Head of caudate nucleus (tissue), 42 donors: Measurements from ENCODE around the gene RNF187.

Experiments used
- DNase-seq, 42 donors: peaks; one replicate each; pipeline versions ENCODE4 v3.0.0 to v3.0.0-alpha.2; 2020 to 2021; ENCODE audit warnings: mixed read lengths in 7 of 42
- intact Hi-C: fragments of 100-400 bp; cut with DNase I; formaldehyde crosslinking; loops from one replicate; pipeline ENCODE4 v1.15.0; 2022

RNF187 gene

DNA sequence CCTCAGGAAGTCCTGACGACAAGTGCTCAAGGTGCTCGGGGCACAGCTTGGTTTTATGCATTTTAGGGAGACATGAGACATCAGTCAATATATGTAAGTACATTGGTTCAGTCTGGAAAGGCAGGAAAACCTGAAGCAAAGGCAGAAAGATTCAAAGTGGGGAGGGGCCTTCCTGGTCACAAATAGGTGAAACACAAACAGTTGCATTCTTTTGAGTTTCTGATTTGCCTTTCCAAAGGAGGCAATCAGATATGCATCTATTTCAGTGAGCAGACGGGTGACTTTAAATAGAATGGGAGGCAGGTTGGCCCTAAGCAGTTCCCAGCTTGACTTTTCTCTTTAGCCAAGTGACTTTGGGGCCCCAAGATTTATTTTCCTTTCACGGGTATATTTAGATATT is 8.9 kb upstream of the RNF187 start:
- intact Hi-C loops: no loop called here
- no peak for DNase-seq

DNA sequence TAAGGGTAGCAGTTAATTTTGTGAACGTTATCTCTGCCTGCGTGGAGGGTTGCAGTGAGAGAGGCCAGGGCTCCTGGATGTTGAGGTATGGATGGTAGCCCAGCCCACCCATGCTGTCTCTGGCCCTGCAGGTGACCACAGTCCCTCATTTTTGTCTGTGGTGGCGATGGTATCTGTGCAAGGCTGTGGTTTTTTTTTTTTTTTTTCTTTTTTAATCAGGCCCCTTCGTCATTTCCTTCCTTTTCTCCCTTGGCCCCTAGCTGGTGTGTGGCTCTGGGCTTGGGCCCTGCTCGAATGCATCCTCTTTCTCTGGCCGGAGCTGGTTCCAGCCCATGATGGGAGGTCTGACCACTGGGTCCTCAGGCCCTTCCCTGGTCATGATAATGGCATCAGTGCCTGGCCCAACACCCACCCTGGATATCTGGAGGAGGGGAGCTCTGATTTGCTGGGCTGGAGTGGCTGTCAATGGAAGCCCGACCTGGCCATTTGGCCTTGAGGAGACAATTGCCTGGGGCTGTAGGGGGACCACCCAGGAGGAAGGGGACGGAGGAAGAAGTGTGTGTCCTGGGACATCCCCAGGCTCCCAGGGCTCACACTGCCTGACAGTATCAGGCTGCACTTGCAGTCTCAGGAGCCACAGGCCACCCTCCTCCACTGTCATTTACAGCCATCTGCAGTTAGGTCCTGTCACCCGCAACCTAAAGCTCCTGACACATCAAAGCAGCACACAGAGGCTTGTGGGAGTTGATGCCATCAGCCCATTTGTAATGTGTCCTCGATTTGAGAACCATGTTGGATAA is 8.1 kb upstream of the RNF187 start:
- intact Hi-C loops: no loop called here
- no peak for DNase-seq

DNA sequence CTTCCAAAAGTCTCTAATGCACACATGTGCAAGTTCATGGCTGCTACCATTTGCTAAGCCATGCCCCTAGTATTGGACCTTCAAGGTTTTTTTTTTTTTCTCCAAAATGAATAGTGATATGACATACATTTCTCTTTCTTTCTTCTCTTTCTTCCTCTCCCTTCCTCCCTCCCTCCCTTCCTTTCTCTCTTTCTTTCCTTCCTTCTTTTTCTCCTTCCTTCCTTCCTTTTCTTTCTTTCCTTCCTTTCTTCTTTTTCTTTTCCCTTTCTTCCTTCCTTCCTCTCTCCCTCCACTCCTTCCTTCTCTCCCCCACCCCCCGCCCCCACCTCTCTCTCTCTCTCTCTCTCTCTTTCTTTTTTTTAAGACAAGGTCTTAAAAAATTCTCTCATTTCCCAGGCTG is 3.4 kb upstream of the RNF187 start:
- no peak for DNase-seq
- intact Hi-C loops: loop anchor here (10.0 kb wide), 1 partner anchor 319 kb away; the partner anchor contains the start of gene IBA57

DNA sequence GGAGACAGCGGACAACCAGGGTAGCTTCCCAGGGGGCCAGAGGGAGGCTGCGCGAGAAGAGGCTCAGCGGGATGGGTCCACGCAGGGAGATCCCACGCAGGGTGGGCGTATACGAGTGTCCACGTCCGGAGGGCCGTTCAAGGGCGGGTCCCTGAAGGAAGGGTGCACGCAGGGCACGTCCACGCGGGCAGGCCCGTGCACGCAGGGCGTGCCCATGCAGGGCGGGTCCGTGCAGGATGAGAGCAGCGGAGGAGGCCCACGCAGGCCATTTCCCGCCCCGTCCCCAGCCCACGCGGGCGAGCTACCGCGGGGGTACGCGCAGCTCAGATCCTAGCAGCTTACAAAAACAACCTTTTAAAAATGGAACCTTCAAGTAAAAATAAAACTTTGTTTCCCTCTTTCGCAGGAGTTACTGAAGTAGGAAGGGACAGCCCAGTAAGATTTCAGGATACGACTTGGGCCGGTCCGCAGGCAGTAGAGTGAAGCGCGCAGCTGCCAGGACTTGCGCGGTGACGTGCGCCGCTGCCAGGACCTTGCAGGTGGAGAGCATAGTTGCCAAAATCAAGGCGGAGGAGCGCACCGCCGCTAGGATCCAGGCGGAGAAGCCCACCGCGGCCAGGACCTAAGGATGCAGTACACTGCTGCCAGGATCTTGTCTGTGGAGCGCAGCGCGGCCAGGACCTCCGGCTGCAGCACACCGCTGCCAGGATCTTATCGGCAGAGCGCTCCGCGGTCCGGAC is 416 bp upstream of the RNF187 start:
- intact Hi-C loops: loop anchor here (10.0 kb wide), 1 partner anchor 322 kb away; the partner anchor contains the start of gene IBA57
- peak; percentile 66 to 95 (median 87) for DNase-seq

DNA sequence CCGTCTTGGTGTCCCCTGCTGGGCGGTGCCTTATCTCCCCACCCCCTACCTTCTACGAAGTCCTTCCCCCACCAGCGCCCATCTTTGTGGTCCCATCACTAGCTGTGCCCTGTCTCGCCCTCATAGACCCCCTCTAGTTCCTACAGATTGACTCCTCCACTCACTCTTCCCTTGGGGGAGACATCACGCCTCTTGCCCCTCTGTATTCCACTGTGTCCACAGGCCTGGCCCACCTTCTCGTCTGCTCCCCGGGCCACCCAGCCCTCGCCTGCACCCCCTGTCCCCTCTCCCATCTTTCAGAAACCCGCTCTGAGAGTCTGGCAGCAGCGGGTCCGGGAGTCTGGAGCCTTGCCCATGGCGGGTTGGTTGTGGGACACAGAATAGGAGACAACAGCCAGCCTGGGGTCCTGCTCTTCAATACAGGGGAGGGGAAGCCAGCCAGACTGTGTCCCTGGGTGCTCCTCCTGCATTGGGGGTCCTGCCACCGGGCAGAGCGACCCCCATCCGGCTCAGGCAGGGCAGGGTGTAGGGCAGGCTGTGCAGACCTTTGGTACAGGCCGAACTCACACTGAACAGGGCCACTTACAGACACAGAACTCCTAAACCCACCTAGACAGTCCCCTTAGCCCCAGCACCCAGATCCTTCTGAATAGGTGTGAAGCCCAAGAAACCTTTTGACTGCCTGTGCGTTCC is 1.1 kb downstream of the RNF187 start:
- intact Hi-C loops: loop anchor here (10.0 kb wide), 1 partner anchor 323 kb away; the partner anchor contains the start of gene IBA57
- DNase-seq: no peak

DNA sequence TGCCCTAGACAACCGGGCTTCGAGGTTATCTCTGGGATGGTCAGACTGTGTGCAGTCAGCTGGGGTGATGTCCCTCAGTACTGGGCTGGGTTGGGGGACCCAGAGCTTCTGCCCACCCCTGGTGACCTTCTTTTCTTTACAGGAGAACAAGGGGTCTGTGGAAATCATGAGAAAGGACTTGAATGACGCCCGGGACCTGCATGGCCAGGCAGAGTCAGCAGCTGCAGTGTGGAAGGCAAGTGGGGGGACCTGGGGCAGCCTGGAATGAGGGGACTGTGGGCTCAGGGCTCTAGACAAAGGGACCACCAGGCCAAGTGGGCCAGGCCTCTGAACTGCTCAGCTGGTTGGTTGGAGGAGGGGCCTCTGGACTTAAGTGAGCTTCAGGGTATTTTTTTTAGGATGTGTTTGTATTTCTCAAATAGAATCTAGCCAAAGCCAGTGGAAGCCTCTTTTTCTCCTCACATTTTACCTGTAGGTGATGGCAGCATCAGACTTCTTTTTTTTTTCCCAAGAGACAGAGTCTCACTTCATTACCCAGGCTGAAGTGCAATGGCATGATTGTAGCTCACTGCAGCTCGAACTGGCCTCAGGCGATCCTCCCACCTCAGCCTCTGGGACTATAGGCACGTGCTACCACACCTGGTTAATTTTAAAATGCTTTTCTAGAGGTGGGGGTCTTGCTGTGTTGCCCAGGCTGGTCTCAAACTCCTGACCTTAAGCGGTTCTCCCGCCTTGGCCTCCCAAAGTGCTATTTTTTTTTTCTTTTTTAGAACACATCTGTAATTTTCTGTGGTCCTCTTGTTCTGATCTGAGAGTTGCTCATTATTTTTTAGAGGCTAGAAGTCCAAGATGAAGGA is 1.9 kb downstream of the RNF187 start:
- intact Hi-C loops: loop anchor here (10.0 kb wide), 1 partner anchor 324 kb away; the partner anchor contains the start of gene IBA57
- no peak for DNase-seq

DNA sequence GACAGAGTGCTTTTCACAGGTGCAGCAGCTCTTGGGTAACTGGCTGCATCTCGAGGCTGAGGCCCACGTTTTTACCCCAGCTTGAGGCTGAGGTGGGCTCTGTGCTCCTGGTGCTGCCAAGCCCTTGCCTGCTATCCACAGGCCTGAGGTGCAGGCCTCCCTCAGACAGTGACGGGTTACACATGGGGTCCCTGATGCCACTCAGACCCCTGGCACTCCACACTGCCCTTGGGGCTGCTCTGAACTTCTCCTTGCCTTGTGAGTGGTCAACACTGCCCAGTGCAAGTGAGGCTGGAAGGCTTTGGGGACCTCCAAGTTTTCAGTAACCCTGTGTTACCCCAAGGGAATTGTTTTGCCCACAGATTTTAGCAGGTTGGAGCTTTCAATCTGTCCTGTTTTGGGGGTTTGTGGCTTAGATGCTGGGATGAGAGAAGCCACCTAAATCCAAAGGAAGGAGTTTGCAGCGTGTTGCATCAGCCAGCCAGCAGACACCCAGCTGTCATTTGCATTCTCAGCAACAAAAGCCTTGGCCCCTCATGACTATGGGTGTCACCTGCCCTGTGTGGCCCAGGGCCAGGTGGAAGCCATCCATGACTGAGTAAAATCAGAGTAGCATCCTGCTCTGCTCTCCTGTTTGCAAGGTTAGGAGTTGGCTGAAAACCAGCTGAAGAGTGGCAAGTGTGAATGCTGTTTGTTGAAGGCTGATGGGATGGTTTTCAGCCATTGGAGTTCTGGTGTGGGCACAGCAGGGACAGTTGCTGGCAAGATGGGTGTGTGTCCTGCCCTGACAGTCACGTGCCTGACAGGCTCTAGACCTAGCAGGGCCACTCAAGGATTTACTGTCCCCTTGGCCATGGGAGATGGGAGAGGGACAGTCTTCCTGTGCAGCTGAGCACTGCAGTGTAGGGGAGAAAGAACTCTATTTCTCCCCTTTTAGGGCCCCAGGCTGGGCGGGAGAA is 3.2 kb downstream of the RNF187 start:
- DNase-seq: no peak
- intact Hi-C loops: no loop called here

DNA sequence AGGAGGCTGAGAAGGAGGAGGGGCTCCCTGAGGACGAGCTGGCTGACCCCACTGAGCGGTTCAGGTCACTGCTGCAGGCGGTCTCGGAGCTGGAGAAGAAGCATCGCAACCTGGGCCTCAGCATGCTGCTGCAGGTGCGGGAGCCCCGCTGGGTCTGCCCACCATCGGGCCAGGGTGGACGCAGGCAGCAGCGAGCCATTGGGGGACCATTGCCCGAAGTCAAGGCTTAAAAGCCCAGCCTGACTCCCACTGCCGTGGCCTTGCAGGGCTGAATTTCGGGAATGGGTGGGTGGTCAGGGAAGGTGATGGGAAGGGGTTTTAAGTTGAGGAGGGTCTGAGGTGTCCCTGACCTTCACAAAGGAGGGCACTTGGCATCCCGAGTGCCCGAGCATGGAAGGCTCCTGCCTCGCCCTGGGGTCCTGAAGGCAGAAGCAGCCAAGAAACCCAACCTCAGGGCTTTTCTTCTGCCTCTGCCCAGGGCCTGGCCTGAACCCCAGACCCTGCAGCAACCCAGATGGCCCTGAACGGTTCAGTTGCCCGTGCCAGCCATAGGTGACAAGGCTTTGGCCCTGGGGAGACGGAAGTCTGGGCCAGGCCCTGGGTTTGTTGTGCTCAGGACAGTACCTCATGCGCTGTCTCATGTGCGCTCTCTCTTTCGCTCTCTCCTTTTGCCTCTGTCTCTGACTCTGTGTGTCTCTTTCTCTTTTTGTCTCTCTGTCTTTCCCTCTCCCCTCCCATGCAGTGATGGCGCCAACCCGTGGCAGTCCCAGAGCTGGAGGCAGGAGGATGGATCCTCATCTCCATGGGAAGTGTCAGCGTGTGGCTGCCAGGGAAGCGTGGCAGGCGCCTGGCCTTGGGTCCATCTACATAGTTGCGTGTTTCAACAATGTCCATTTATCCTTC is 6.2 kb downstream of the RNF187 start:
- no peak for DNase-seq
- intact Hi-C loops: no loop called here

DNA sequence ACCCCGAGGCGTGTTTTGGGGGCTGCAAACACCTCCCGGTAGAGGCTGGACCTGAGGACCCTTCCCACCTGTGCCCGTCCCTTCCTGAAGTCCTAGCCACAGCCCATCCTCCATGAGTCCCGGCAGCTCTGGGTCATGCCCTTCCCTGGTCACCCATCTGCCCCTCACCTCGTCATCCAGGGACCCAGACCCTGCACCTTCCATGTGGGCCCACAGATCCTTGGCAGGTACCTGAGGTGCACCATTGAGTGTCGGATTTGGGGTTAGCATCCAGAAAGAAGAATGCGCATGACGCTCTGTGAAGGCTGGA is 6.8 kb downstream of the RNF187 start:
- no peak for DNase-seq
- intact Hi-C loops: no loop called here

DNA sequence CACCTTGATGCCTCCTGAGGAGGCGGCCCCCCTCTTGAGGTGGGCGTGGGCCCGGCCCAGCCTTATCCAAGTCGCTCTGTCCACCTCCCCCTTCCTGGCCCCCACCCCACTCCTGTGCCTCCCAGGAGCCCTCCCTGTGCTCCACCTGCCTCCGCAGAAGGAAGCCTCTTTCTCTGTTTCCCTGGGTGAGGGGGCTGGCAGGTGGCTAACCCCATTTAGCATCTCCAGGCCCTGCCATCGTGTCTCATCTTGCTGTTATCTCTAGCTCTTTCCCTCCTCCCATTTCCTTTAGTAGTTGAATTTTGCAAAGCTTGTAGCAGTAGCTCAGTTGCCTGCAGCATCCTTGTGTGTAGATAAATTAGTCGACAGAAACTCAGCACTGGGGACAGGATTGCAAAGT is 7.2 kb downstream of the RNF187 start:
- peak in 17 of 42 donors; percentile 21 to 73 (median 48) for DNase-seq
- intact Hi-C loops: no loop called here

DNA sequence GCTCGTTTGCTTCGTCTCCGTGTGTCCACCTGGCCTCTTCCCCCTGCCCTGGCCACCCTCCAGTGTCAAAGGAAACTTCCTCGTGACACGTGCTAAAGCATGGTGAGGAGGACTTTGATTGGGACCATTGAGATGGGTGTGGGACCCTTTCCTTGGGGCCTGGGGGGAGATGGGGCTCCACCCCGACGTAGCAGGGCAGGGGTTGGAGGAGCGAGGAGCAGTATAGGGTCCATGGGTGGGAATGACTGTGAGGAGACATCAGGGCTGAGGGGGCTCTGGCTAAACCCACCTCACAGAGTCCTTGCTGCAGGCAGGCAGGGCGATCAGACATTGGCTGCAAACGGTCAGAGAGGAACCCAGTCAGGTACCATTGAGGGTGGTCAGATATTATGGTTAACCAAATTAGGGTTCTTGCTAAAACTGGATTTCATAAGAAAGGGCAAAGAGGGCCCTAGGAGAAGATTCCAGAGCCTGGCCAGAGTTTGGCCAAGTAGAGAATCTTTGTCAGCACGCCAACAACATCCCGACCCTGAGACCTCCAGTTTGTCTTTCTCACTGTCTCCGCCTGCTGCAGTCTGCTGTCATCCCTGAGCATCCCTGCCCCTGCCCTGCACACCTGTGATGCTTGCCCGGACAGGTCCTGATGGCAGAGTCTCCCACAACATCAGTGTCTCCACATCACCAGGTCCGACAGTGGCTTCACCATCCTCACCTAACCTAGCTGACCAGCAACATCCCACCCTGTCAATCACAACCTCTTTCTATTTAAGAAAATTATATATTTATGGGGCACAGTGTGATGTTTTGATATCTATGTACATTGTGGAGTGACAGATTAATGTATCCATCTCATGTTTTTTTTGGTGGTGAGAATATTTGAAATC is 8.0 kb downstream of the RNF187 start:
- no peak for DNase-seq
- intact Hi-C loops: no loop called here

DNA sequence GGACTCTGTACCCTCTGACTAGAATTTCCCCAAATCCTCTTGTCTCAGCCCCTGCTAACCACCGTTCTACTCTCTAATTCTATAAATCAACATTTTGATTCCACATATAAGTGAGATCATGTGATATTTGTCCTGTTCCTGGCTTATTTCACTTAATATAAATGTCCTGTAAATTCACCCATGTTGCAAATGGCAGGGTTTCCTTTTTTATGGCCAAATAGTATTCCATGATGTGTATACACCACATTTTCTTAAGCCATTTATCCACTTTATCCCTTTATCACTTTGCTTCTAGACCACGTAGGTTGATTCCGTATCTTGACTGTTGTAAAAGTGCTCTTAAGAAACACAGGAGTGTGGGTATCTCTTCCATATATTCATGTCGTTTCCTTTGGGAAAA is 8.9 kb downstream of the RNF187 start:
- no peak for DNase-seq
- intact Hi-C loops: no loop called here

DNA sequence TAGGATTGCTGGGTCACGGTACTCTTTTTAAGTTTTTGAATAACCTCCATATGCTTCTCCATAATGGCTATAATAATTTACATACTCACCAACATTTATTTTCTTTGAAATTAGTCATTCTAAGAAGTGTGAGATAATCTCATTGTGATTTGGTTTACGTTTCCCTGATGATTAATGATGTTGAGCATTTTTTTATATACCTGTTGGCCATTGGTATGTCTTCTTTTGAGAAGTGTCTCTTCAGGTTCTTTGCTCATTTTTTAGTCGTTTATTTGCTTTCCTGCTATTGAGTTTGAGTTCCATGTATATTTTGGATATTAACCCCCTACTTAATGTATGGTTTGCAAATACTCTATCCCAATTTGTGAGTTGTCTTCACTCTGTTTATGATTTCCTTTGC is 9.3 kb downstream of the RNF187 start:
- no peak for DNase-seq
- intact Hi-C loops: no loop called here

DNA sequence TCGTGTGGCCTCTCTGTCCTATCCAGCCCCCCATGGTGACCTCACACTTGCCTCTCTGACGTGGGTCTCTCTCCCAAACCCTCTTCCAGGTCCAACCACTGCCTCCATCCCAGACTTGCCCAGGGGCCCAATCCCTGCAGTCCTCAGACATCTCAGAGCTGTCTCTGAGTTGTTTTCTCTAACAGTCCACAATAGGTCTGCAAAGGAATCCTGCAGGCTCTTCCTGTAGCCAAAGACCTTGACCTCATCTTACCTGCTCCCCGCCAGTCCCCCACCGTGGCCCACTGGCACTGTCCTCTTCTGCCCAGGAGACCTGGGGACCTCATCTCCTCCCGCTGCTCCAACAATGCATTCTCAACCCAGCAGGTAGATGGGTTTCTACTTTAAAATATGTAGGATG is 10.0 kb downstream of the RNF187 start:
- DNase-seq: peak in 1 of 42 donors; percentile 1
- intact Hi-C loops: no loop called here

DNA sequence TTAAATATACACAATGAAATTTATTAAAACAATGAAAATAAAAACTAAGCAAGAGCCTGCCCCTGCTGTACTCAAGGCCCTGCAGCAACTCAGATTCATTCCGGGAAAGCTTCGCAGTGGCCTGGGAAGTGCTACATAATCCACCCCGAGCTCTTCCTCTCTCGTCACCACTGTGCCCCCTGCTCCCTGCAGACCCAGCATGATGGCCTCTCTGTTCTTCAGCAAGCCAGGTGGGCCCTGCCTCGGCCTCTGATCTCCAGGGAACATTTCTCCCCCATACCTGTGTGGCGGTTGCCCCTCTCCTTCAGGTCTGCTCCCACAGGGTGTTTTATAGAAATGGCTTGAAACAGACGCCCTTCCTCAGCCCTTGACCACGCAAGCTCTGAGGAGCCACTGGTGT is 10.6 kb downstream of the RNF187 start:
- intact Hi-C loops: no loop called here
- DNase-seq: peak in 2 of 42 donors; percentile 8 to 25
